HFFc6 (cell line): Measurements from ENCODE around the gene DPP6. TPM values are rescaled to one million over a fixed set of nuclear protein-coding genes. Genes with fewer than 3 reads are reported as not detected.

Experiments
- DNase-seq: peaks from one replicate; pipeline ENCODE4 v3.0.0-alpha.2; 2018
- H3K27ac Mint-ChIP-seq: 2 replicates; pipeline ENCODE4 v1.8.0; 2020; ENCODE audit warnings: mild to moderate bottlenecking, mixed read lengths
- H3K27me3 Mint-ChIP-seq: 2 replicates; pipeline ENCODE4 v1.8.0; 2021; ENCODE audit warnings: mild to moderate bottlenecking, moderate library complexity, mixed read lengths; ENCODE audit not compliant: insufficient read depth
- H3K36me3 Mint-ChIP-seq: 2 replicates; pipeline ENCODE4 v1.8.0; 2021; ENCODE audit warnings: low read depth, mixed read lengths
- H3K4me1 Mint-ChIP-seq: 2 replicates; pipeline ENCODE4 v1.8.0; 2020; ENCODE audit warnings: low read depth, mixed read lengths
- H3K4me3 Mint-ChIP-seq: 2 replicates; pipeline ENCODE4 v1.8.0; 2020; ENCODE audit warnings: mild to moderate bottlenecking, moderate library complexity, mixed read lengths
- H3K9me3 Mint-ChIP-seq: 2 replicates; pipeline ENCODE4 v1.8.0; 2020; ENCODE audit warnings: mild to moderate bottlenecking, mixed read lengths
- CTCF ChIP-seq: fragments of 200-600 bp; sonication (generic); IDR thresholded peaks from 2 replicates; pipeline ENCODE4 v1.5.0; 2021; ENCODE audit warnings: antibody characterized with exemption, mild to moderate bottlenecking
- total RNA-seq, 6 experiments: library from RNA; stranded (reverse); fragmentation: NEBNext Ultra II Directional; extraction: Animal tissue kit (Norgen Biotek cat#: 25700); gene quantifications; 2 replicates in 1 of 6; 3 replicates in 5 of 6; pipeline ENCODE4 v1.2.3, GENCODE V29; 2021

The DPP6 gene
- total RNA-seq, 6 experiments from 2014 or later = not detected

GRCh38 chr7:154863766-154864522 lies 811.7 kb downstream of the DPP6 start:
- peaks cover under 1% of the 10 kb centered on the region for H3K27me3 Mint-ChIP-seq
- TF ChIP-seq CTCF = no peak

GRCh38 chr7:154864523-154864891 lies 812.3 kb downstream of the DPP6 start:
- Mint-ChIP-seq H3K36me3 (peaks cover 5% of the 10 kb centered on the region; the same call in 1 of the 2 replicates), H3K4me3 (no peak overlapping the region), H3K27ac (no peak overlapping the region), H3K27me3 (peaks cover 3% of the 10 kb centered on the region), H3K9me3 (peaks cover 23% of the 10 kb centered on the region), H3K4me1 (no peaks in the 10 kb centered on the region)
- TF ChIP-seq CTCF = no peak
- DNase-seq = no peak

More at GRCh38 chr7:154863766-154864522, 811.7 kb downstream of the DPP6 start:
- peaks cover 5% of the 10 kb centered on the region; the same call in 1 of the 2 replicates for H3K36me3 Mint-ChIP-seq
- H3K9me3 Mint-ChIP-seq = peaks cover 24% of the 10 kb centered on the region
- H3K27ac Mint-ChIP-seq = no peak overlapping the region
- no peak for DNase-seq
- H3K4me3 Mint-ChIP-seq = no peak overlapping the region
- H3K4me1 Mint-ChIP-seq = no peaks in the 10 kb centered on the region

- Mint-ChIP-seq H3K4me1 (no peaks in the 10 kb centered on the region), H3K27me3 (peaks cover 3% of the 10 kb centered on the region), H3K36me3 (peaks cover 5% of the 10 kb centered on the region; the same call in 1 of the 2 replicates), H3K27ac (no peak overlapping the region), H3K4me3 (no peak overlapping the region), H3K9me3 (peaks cover 23% of the 10 kb centered on the region)
- TF ChIP-seq CTCF = no peak
- no peak for DNase-seq
Measured at GRCh38 chr7:154865984-154866685, 813.9 kb downstream of the DPP6 start.

GRCh38 chr7:154867068-154867467 lies 814.9 kb downstream of the DPP6 start:
- H3K4me1 Mint-ChIP-seq = no peaks in the 10 kb centered on the region
- no peak for TF ChIP-seq CTCF
- H3K27ac Mint-ChIP-seq = no peak overlapping the region
- no peak for DNase-seq
- peaks cover 5% of the 10 kb centered on the region; the same call in 1 of the 2 replicates for H3K36me3 Mint-ChIP-seq
- H3K4me3 Mint-ChIP-seq = no peak overlapping the region
- H3K9me3 Mint-ChIP-seq = peaks cover 25% of the 10 kb centered on the region
- H3K27me3 Mint-ChIP-seq = peaks cover 3% of the 10 kb centered on the region

- Mint-ChIP-seq H3K4me1 (no peaks in the 10 kb centered on the region), H3K9me3 (peaks cover 27% of the 10 kb centered on the region; the same call in 1 of the 2 replicates), H3K27me3 (peaks cover 3% of the 10 kb centered on the region; the same call in 1 of the 2 replicates), H3K4me3 (no peak overlapping the region), H3K27ac (no peak overlapping the region), H3K36me3 (peaks cover 5% of the 10 kb centered on the region; the same call in 1 of the 2 replicates)
- DNase-seq = no peak
- TF ChIP-seq CTCF = no peak
Measured at GRCh38 chr7:154868921-154869320, 816.7 kb downstream of the DPP6 start.
